ENCODE data around the gene MPHOSPH8.
"Not testable (repeated sequence)": the region's sequence is repeated elsewhere in the genome, so short reads cannot be mapped to it uniquely, and the experiment has no call there.

MPHOSPH8 gene

GRCh38 chr13:19680751-19681150 lies 47.3 kb downstream of the MPHOSPH8 start:
- DNase-seq (ENCODE audit: low read depth in 2 of 2): no peak

- DNase-seq (ENCODE audit: low read depth in 2 of 2): no peak
Observed at GRCh38 chr13:19681517-19681916, 48.1 kb downstream of the MPHOSPH8 start.

- DNase-seq (ENCODE audit: low read depth in 2 of 2): no peak
Observed at GRCh38 chr13:19685034-19685433, 51.6 kb downstream of the MPHOSPH8 start.

GRCh38 chr13:19685437-19685836 lies 52.0 kb downstream of the MPHOSPH8 start:
- DNase-seq (ENCODE audit: low read depth in 2 of 2): no peak

- DNase-seq (ENCODE audit: low read depth in 2 of 2): not testable (repeated sequence)
Observed at GRCh38 chr13:19691447-19691846, 58.0 kb downstream of the MPHOSPH8 start.

GRCh38 chr13:19695428-19695827 lies 62.0 kb downstream of the MPHOSPH8 start:
- no peak for DNase-seq (ENCODE audit: low read depth in 2 of 2)

- DNase-seq (ENCODE audit: low read depth in 2 of 2): no peak
Observed at GRCh38 chr13:19695829-19696228, 62.4 kb downstream of the MPHOSPH8 start.

- not testable (repeated sequence) for DNase-seq (ENCODE audit: low read depth in 2 of 2)
Observed at GRCh38 chr13:19700963-19701362, 67.5 kb downstream of the MPHOSPH8 start.

GRCh38 chr13:19701619-19702018 lies 68.2 kb downstream of the MPHOSPH8 start:
- DNase-seq (ENCODE audit: low read depth in 2 of 2): not testable (repeated sequence)

- DNase-seq (ENCODE audit: low read depth in 2 of 2): not testable (repeated sequence)
Observed at GRCh38 chr13:19704256-19704655, 70.8 kb downstream of the MPHOSPH8 start.

GRCh38 chr13:19709039-19709438 lies 75.6 kb downstream of the MPHOSPH8 start:
- not testable (repeated sequence) for DNase-seq (ENCODE audit: low read depth in 2 of 2)

GRCh38 chr13:19709782-19710181 lies 76.3 kb downstream of the MPHOSPH8 start:
- not testable (repeated sequence) for DNase-seq (ENCODE audit: low read depth in 2 of 2)

- no peak for DNase-seq (ENCODE audit: low read depth in 2 of 2)
Observed at GRCh38 chr13:19713186-19713965, 79.9 kb downstream of the MPHOSPH8 start.

- DNase-seq (ENCODE audit: low read depth in 2 of 2): no peak
Observed at GRCh38 chr13:19720039-19720438, 86.6 kb downstream of the MPHOSPH8 start.
